ENCODE measurements around the gene NADSYN1. TPM values are rescaled to one million over a fixed set of nuclear protein-coding genes. Genes with fewer than 3 reads are reported as not detected.
"Not testable (repeated sequence)": the region's sequence is repeated elsewhere in the genome, so short reads cannot be mapped to it uniquely, and the experiment has no call there.

NADSYN1 gene
- total RNA-seq, 8 experiments from 2014 or later, result 20.3 to 120 (median 37.1) TPM

DNA sequence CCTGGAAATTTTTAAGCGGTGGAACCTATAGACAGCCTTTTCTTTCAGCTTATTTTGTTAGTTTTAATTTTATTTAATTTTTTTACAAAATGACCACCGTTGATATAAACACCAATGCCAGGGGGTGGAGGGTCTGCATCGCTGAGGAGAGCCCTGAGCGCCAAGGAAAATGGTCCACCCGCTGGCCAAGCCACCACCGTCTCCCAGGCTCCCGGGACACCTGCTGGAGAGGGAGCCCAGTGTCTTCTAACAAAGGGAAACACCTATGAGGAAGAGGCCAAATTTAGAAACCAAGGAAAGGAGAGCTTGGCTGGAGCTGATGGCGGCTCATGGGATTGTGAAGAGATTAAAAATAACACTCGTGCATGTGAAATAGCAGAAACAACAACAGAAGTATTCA is 84.5 kb downstream of the NADSYN1 start:
- H3K4me1 ChIP-seq (replicated peaks in 1 of 2), result peaks cover 5 to 13% of the 10 kb centered on the region in 2 donors
- H3K4me3 ChIP-seq, result no peak overlapping the region
- H3K27ac ChIP-seq, result no peak overlapping the region
- WGBS, 10 experiments, result 44 to 91% (median 81%) methylated on average over 1 to 7 of the region's 9 CpGs; no CpG with 5 or more reads in 1 of the 10 experiments
- no peak for ATAC-seq (replicated peaks in 6 of 8)
- in situ Hi-C loops (cut with MboI; ENCODE audit: low pct_unique_long_range_greater_than_20kb in 2 of 9, low sequenced_read_pairs in 9 of 9, unreplicated experiment in 9 of 9), result no loop called here

DNA sequence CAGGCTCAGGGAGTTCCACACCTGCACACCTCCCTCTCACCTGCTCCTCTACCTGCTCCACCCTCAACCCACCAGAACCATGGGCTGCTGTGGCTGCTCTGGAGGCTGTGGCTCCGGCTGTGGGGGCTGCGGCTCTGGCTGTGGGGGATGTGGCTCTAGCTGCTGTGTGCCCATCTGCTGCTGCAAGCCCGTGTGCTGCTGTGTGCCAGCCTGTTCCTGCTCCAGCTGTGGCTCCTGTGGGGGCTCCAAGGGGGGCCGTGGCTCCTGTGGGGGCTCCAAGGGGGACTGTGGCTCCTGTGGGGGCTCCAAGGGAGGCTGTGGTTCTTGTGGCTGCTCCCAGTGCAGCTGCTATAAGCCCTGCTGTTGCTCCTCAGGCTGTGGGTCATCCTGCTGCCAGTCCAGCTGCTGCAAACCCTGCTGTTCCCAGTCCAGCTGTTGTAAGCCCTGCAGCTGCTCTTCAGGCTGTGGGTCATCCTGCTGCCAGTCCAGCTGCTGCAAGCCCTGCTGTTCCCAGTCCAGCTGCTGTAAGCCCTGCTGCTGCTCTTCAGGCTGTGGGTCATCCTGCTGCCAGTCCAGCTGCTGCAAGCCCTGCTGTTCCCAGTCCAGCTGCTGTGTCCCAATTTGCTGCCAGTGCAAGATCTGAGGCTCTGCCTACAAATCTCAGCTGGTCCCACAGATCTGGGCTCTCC is 85.1 kb downstream of the NADSYN1 start, which contains the start of gene KRTAP5-8:
Gene KRTAP5-8 (plus strand): TSS at position 49 of the 689 bp plus-strand sequence. CDS start 31 bp downstream, at position 80.
- H3K27ac ChIP-seq; ATAC-seq (replicated peaks in 6 of 8); in situ Hi-C loops (cut with MboI; ENCODE audit: low pct_unique_long_range_greater_than_20kb in 2 of 9, low sequenced_read_pairs in 9 of 9, unreplicated experiment in 9 of 9); H3K4me3 ChIP-seq: not testable (repeated sequence)
- peaks cover 5 to 13% of the 10 kb centered on the region in 2 donors for H3K4me1 ChIP-seq (replicated peaks in 1 of 2)
- WGBS, 10 experiments, result 20% methylated on average over 1 of the region's 4 CpGs; no CpG with 5 or more reads in 9 of the 10 experiments

- Histone ChIP-seq H3K4me3 (no peak overlapping the region), H3K27ac (no peak overlapping the region), H3K4me1 (replicated peaks in 1 of 2) (peaks cover 5 to 13% of the 10 kb centered on the region in 2 donors)
- peak in 5 of 8 experiments; percentile 78 to 92 (median 82) for ATAC-seq (replicated peaks in 6 of 8)
- WGBS, 10 experiments, result 33 to 86% (median 73%) methylated on average over 3 to 4 of the region's 4 CpGs; no CpG with 5 or more reads in 7 of the 10 experiments
- in situ Hi-C loops (cut with MboI; ENCODE audit: low pct_unique_long_range_greater_than_20kb in 2 of 9, low sequenced_read_pairs in 9 of 9, unreplicated experiment in 9 of 9), result no loop called here
Measured at GRCh38 chr11:71538666-71538990, 85.6 kb downstream of the NADSYN1 start.

- in situ Hi-C loops (cut with MboI; ENCODE audit: low pct_unique_long_range_greater_than_20kb in 2 of 9, low sequenced_read_pairs in 9 of 9, unreplicated experiment in 9 of 9), result no loop called here
- no peak for ATAC-seq (replicated peaks in 6 of 8)
Measured at GRCh38 chr11:71539017-71539416, 86.0 kb downstream of the NADSYN1 start.

GRCh38 chr11:71539971-71540370 is 87.0 kb downstream of the NADSYN1 start:
- H3K4me1 ChIP-seq (replicated peaks in 1 of 2); H3K4me3 ChIP-seq; ATAC-seq (replicated peaks in 6 of 8); in situ Hi-C loops (cut with MboI; ENCODE audit: low pct_unique_long_range_greater_than_20kb in 2 of 9, low sequenced_read_pairs in 9 of 9, unreplicated experiment in 9 of 9); H3K27ac ChIP-seq: not testable (repeated sequence)
- WGBS, 10 experiments, result 37 to 100% (median 76%) methylated on average over 1 to 6 of the region's 11 CpGs; no CpG with 5 or more reads in 4 of the 10 experiments

More at GRCh38 chr11:71539017-71539416, 86.0 kb downstream of the NADSYN1 start:
- Histone ChIP-seq H3K4me3 (no peak overlapping the region), H3K4me1 (replicated peaks in 1 of 2) (peaks cover 5 to 13% of the 10 kb centered on the region in 2 donors), H3K27ac (no peak overlapping the region)
- 20 to 95% (median 72%) methylated on average over 3 to 9 of the region's 11 CpGs; no CpG with 5 or more reads in 4 of the 10 experiments for WGBS, 10 experiments

GRCh38 chr11:71540521-71541304 is 87.7 kb downstream of the NADSYN1 start:
- in situ Hi-C loops (cut with MboI; ENCODE audit: low pct_unique_long_range_greater_than_20kb in 2 of 9, low sequenced_read_pairs in 9 of 9, unreplicated experiment in 9 of 9); ATAC-seq (replicated peaks in 6 of 8); H3K4me3 ChIP-seq; H3K4me1 ChIP-seq (replicated peaks in 1 of 2); H3K27ac ChIP-seq: not testable (repeated sequence)
- 32 to 97% (median 52%) methylated on average over 1 to 9 of the region's 9 CpGs; no CpG with 5 or more reads in 1 of the 10 experiments for WGBS, 10 experiments

- in situ Hi-C loops (cut with MboI; ENCODE audit: low pct_unique_long_range_greater_than_20kb in 2 of 9, low sequenced_read_pairs in 9 of 9, unreplicated experiment in 9 of 9), result no loop called here
- Histone ChIP-seq H3K27ac (no peak overlapping the region), H3K4me3 (no peak overlapping the region), H3K4me1 (replicated peaks in 1 of 2) (no peaks in the 10 kb centered on the region)
- 38 to 82% (median 74%) methylated on average over 2 to 6 of the region's 7 CpGs; no CpG with 5 or more reads in 4 of the 10 experiments for WGBS, 10 experiments
- no peak for ATAC-seq (replicated peaks in 6 of 8)
Measured at GRCh38 chr11:71542382-71542781, 89.4 kb downstream of the NADSYN1 start.

GRCh38 chr11:71542879-71543777 is 90.1 kb downstream of the NADSYN1 start:
- peak in 7 of 8 experiments; percentile 31 to 70 (median 60) for ATAC-seq (replicated peaks in 6 of 8)
- H3K27ac ChIP-seq, result no peak overlapping the region
- H3K4me3 ChIP-seq, result no peak overlapping the region
- H3K4me1 ChIP-seq (replicated peaks in 1 of 2), result no peaks in the 10 kb centered on the region
- in situ Hi-C loops (cut with MboI; ENCODE audit: low pct_unique_long_range_greater_than_20kb in 2 of 9, low sequenced_read_pairs in 9 of 9, unreplicated experiment in 9 of 9), result no loop called here
- 20 to 89% (median 68%) methylated on average over 1 to 11 of the region's 15 CpGs; no CpG with 5 or more reads in 2 of the 10 experiments for WGBS, 10 experiments

GRCh38 chr11:71543866-71544265 is 90.9 kb downstream of the NADSYN1 start:
- no peak overlapping the region for H3K4me3 ChIP-seq
- H3K4me1 ChIP-seq (replicated peaks in 1 of 2), result no peaks in the 10 kb centered on the region
- H3K27ac ChIP-seq, result no peak overlapping the region
- peak in 2 of 8 experiments; percentile 40 to 50 for ATAC-seq (replicated peaks in 6 of 8)
- 0 to 90% (median 61%) methylated on average over 1 to 8 of the region's 8 CpGs; no CpG with 5 or more reads in 3 of the 10 experiments for WGBS, 10 experiments
- in situ Hi-C loops (cut with MboI; ENCODE audit: low pct_unique_long_range_greater_than_20kb in 2 of 9, low sequenced_read_pairs in 9 of 9, unreplicated experiment in 9 of 9), result no loop called here

DNA sequence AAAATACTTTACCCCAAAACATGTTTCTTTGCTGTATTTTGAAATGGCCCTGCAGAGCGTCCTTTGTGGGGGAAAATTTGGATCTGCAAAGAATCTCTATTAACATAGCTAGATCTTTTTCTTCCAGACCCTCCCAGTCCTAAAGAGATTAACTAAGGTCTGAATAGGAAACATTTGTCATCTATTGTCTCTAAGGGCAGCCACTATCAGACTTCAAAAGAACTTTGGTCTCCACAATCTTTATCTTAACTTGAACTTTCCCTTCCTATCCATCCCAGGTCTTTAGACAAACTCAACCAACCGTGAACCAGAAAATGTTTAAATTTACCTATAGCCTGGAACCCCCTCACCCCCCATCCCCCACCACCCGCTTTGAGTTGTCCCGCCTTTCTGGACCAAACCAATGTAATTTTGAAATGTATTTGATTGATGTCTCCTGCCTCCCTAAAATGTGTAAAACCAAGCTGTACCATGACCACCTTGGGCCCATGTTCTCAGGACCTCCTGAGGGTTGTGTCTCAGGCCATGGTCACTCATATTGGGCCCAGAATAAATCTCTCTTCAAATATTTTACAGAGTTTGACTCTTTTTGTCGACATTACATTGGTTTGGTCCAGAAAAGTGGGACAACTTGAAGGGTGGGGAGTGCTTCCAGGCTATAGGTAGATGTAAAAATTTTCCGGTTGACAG is 91.7 kb downstream of the NADSYN1 start:
- H3K4me1 ChIP-seq (replicated peaks in 1 of 2), result no peaks in the 10 kb centered on the region
- no peak overlapping the region for H3K27ac ChIP-seq
- WGBS, 10 experiments, result 25 to 100% (median 48%) methylated on average over 1 to 5 of the region's 6 CpGs
- in situ Hi-C loops (cut with MboI; ENCODE audit: low pct_unique_long_range_greater_than_20kb in 2 of 9, low sequenced_read_pairs in 9 of 9, unreplicated experiment in 9 of 9), result no loop called here
- no peak for ATAC-seq (replicated peaks in 6 of 8)
- no peak overlapping the region for H3K4me3 ChIP-seq

- ATAC-seq (replicated peaks in 6 of 8), result no peak
- Histone ChIP-seq H3K4me3 (no peak overlapping the region), H3K4me1 (replicated peaks in 1 of 2) (no peaks in the 10 kb centered on the region), H3K27ac (no peak overlapping the region)
- 40 to 100% (median 82%) methylated on average over 1 to 9 of the region's 12 CpGs; no CpG with 5 or more reads in 1 of the 10 experiments for WGBS, 10 experiments
- in situ Hi-C loops (cut with MboI; ENCODE audit: low pct_unique_long_range_greater_than_20kb in 2 of 9, low sequenced_read_pairs in 9 of 9, unreplicated experiment in 9 of 9), result no loop called here
Measured at GRCh38 chr11:71545405-71545966, 92.5 kb downstream of the NADSYN1 start.

DNA sequence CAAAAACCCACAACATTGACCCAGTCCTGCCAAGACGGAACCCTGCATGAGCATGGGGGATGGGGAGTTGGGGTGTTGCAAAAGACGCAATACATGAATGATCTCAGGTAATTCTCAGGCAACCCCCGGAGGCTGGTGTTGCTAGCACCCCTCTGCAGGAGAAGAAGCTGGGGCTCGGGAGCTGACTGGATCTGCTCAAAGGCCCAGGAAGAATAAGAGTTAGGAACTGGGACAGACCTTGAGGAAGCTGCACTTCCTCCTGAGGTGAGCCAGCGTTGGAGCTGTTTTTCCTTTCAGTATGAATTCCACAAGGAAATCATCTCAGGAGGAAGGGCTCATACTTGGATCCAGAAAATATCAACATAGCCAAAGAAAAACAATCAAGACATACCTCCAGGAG is 95.1 kb downstream of the NADSYN1 start, which contains the start of gene KRTAP5-9:
Gene KRTAP5-9 (plus strand): TSS at position 301 of the 400 bp plus-strand sequence. CDS start 238 bp downstream, outside the sequence.
- WGBS, 10 experiments, result 17 to 86% (median 76%) methylated on average over 1 to 3 of the region's 5 CpGs; no CpG with 5 or more reads in 5 of the 10 experiments
- in situ Hi-C loops (cut with MboI; ENCODE audit: low pct_unique_long_range_greater_than_20kb in 2 of 9, low sequenced_read_pairs in 9 of 9, unreplicated experiment in 9 of 9), result no loop called here
- Histone ChIP-seq H3K4me3 (no peak within 1 kb of the TSS), H3K4me1 (replicated peaks in 1 of 2) (no peaks in the 10 kb centered on the region), H3K27ac (no peak within 1 kb of the TSS)
- ATAC-seq (replicated peaks in 6 of 8), result no peak

Data from motor neuron (in vitro differentiated cells).